Skeletal muscle cell (primary cell): ENCODE results near the gene NIT2.
A peak's percentile ranks its signal among the peaks of the same experiment; 100 is the strongest.
"Not testable (repeated sequence)": the region's sequence is repeated elsewhere in the genome, so short reads cannot be mapped to it uniquely, and the experiment has no call there.

ENCODE experiments used
- DNase-seq: peaks from one replicate; pipeline ENCODE4 v3.0.0-alpha.2; 2010; ENCODE audit warnings: low read depth
- H3K4me3 ChIP-seq: 2 replicates; pipeline ENCODE4 v1.5.1; 2011; ENCODE audit warnings: low read depth, mild to moderate bottlenecking, control low read depth, low read length, moderate library complexity

NIT2 gene

GRCh38 chr3:100333970-100334487 is 528 bp upstream of the NIT2 start:
- H3K4me3 ChIP-seq, result peak overlapping the region; percentile 52
- DNase-seq, result no peak

- no peak for DNase-seq
- H3K4me3 ChIP-seq, result peak overlapping the region; percentile 52
Measured at GRCh38 chr3:100335434-100335833, 877 bp downstream of the NIT2 start.

- H3K4me3 ChIP-seq, DNase-seq: not testable (repeated sequence)
Measured at GRCh38 chr3:100336229-100336628, 1.7 kb downstream of the NIT2 start.

DNA sequence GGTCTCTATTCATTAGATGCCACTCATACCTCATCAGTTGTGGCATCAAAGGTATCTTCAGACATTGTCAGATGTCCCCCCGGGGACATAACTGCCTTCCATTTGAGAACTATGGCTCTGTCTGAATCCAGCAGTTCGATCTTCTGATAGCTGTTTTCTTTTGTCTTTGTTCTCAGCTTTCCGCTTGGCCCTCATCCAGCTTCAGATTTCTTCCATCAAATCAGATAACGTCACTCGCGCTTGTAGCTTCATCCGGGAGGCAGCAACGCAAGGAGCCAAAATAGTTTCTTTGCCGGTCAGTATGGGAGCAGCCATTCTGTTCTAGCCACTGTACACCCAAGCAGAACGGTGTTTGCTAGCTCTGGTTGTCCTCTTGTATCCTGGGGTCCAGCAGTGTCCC is 4.4 kb downstream of the NIT2 start:
- no peak overlapping the region for H3K4me3 ChIP-seq
- DNase-seq, result no peak

DNA sequence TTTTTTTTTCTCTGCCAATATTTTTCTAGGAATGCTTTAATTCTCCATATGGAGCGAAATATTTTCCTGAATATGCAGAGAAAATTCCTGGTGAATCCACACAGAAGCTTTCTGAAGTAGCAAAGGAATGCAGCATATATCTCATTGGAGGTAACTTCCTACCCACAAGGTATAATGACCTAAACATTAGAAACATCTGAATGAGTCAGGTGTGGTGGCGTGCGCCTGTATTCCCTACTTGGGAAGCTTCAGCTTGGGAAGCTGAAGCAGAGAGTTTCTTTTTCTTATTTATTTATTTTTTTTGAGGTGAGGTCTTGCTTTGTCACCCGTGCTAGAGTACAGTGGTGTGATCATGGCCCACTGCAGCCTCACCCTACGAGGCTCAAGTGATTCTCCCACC is 5.2 kb downstream of the NIT2 start:
- H3K4me3 ChIP-seq, result no peak overlapping the region
- DNase-seq, result no peak

- H3K4me3 ChIP-seq, result no peak overlapping the region
- DNase-seq, result no peak
Measured at GRCh38 chr3:100340527-100340926, 6.0 kb downstream of the NIT2 start.

- no peak for DNase-seq
- H3K4me3 ChIP-seq, result no peak overlapping the region
Measured at GRCh38 chr3:100348727-100349126, 14.2 kb downstream of the NIT2 start.

GRCh38 chr3:100351770-100352169 is 17.2 kb downstream of the NIT2 start:
- DNase-seq, result not testable (repeated sequence)

GRCh38 chr3:100352296-100353231 is 18.0 kb downstream of the NIT2 start:
- DNase-seq, result peak; percentile 15
- no peak overlapping the region for H3K4me3 ChIP-seq

More at GRCh38 chr3:100351770-100352169, 17.2 kb downstream of the NIT2 start:
- not testable (repeated sequence) for H3K4me3 ChIP-seq

- DNase-seq, result no peak
- H3K4me3 ChIP-seq, result no peak overlapping the region
Measured at GRCh38 chr3:100354850-100355249, 20.3 kb downstream of the NIT2 start.

- H3K4me3 ChIP-seq, result no peak overlapping the region
Measured at GRCh38 chr3:100358413-100358812, 23.9 kb downstream of the NIT2 start.

DNA sequence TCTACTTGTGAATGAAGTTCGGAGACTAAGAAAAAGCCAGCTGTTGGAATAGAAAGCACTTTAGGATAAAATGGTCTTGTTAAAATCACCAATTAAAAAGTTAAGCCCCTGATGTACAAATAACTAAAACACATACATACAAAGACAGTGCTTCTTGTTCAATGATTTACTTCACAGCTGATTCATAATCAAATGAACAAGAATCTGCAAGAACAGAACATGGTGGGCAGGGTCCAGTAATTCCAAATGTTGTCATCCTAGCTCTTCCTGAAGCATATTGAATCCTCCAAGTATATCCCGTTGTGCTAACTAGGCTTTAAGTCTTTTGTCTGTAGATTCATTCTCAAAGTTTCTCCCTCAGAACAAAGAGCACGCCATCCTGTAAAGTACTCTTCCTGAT is 24.5 kb downstream of the NIT2 start:
- H3K4me3 ChIP-seq, result no peak overlapping the region
- DNase-seq, result no peak

More at GRCh38 chr3:100358413-100358812, 23.9 kb downstream of the NIT2 start:
- DNase-seq, result no peak

- DNase-seq, result no peak
- no peak overlapping the region for H3K4me3 ChIP-seq
Measured at GRCh38 chr3:100360757-100361496, 26.4 kb downstream of the NIT2 start.

DNA sequence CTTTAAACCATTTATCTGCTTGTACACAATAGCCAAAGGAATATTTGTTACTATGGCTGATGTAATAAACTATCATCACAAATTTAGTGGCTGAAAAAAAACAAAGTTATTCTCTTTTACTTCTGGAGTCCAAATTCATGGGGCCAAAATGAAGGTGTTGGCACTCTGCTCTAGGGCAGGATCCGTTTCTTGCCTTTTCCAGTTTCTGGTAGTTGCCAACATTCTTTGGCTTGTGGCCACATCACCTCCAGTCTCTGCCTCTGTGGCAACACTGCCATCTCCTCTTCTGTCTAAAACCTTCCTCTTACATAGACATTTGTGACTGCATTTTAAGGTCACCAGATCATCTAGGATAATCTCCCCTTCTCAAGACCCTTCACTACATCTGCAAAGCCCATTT is 27.3 kb downstream of the NIT2 start:
- no peak for DNase-seq
- H3K4me3 ChIP-seq, result no peak overlapping the region

DNA sequence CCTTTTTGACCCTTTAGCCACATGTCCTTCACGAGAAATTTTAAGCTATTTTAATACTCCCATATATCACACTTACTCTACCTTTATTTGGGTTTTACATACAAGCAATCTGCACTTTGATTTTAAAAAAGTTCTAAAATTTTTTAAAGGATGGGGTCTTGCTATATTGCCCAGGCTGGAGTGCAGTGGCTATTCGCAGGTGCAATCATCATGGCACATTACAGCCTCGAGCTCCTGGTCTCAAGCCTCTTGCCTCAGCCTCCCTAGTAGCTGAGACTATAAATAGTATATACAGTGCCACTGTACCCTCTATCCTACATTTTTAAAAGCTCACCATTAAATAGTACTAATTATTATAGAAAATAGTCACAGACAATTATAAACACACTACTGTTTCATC is 29.9 kb downstream of the NIT2 start:
- H3K4me3 ChIP-seq, result no peak overlapping the region
- no peak for DNase-seq

- DNase-seq, result no peak
- no peak overlapping the region for H3K4me3 ChIP-seq
Measured at GRCh38 chr3:100366424-100366823, 31.9 kb downstream of the NIT2 start.

DNA sequence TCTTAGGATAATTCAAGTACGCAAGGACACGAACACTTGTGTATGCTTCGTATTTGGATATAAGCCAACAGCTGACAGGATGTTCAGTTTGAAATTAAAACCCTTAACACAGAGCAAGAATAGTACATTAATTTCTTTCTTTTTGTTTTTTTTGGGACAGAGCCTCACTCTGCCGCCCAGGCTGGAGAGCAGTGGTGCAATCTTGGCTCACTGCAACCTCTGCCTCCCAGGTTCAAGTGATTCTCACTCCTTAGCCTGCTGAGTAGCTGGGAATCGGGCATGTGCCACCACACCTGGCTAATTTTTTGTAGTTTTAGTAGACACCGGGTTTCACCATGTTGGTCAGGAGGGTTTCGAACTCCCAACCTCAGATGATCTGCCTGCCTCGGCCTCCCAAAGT is 33.9 kb downstream of the NIT2 start:
- H3K4me3 ChIP-seq, result no peak overlapping the region
- DNase-seq, result no peak

DNA sequence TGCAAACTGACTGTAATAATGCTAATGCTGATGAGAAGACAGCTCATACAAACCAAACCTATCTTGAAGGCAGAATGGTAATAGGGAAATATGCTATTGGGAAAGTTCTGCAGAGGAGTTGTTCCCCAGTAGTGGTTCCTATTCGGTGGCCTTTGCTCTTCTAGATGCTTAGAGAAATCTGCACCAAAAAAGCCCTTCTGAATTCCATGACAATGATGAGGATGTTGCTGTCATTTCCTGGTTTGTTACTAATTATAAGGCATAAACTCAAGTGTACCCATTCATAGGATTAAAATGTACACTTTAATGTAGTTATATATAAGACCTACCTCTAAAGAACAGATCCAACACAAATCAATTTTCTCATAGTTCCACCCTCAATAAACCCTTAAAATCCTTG is 36.2 kb downstream of the NIT2 start:
- DNase-seq, result no peak
- no peak overlapping the region for H3K4me3 ChIP-seq

GRCh38 chr3:100374521-100374920 is 40.0 kb downstream of the NIT2 start:
- no peak overlapping the region for H3K4me3 ChIP-seq
- DNase-seq, result no peak

DNA sequence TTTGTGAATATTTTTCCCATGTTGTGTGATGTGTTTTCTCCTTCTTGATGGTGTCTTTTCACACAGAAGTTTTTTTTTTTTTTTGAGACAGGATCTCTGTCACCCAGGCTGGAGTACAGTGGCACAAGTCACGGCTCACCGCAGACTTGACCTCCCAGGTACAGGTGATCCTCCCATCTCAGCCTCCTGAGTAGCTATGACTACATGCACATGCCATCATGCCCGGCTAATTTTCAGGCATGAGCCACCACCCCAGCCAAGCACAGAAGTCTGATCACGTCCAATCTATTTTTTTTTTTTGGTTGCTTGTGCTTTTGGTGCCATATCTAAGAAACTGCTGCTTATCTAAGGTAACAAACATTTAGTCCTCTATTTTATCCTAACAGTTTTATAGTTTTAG is 41.7 kb downstream of the NIT2 start:
- H3K4me3 ChIP-seq, result no peak overlapping the region
- no peak for DNase-seq
